ENCODE results near the gene TEX54. TPM values are rescaled to one million over a fixed set of nuclear protein-coding genes. Genes with fewer than 3 reads are reported as not detected.

Gene TEX54
- total and polyA plus RNA-seq, 2 of the 13 experiments (the other 11 are each of a cell fraction or from before 2014, with no cell fraction given), result not detected

DNA sequence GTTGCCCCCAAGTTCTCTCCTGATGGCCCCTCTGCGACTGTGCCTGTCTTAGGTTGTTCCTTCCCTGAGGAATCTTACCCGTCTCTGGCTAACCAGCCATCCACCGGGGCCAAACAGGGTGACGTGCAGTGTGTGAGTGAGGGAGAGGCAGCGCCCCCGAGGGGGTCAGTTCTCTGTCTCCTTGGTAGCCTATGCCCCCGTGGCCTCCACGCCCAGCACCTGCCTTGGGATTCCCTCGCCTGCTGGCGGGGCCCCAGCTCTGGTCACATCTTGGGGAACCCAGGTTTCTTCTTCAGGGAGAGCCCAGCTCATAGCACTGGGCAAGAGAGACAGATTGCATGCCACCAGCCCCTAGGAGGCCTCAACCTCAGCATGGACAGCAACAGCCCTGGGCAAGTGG is 33.2 kb downstream of the TEX54 start:
- H4K20me1 ChIP-seq (ENCODE audit: insufficient read depth, low read length), result no peaks in the 10 kb centered on the region; the same call in 1 of the 2 replicates
- no peak overlapping the region for H2AFZ ChIP-seq (ENCODE audit: low read length)
- peaks cover 14% of the 10 kb centered on the region for H3K79me2 ChIP-seq (ENCODE audit: insufficient read depth, low read length)
- in situ Hi-C loops (cut with HindIII; ENCODE audit: extremely low pct_ligation_motif_present, low pct_unique_long_range_greater_than_20kb), result no loop called here
- peaks cover 36 to 72% of the 10 kb centered on the region in 2 experiments for H3K36me3 ChIP-seq (replicated peaks in 1 of 2; ENCODE audit: control insufficient read depth in 1 of 2, insufficient read depth in 2 of 2, low read length in 2 of 2)
- no peak overlapping the region for H3K4me2 ChIP-seq (ENCODE audit: low read depth, low read length)
- no peaks in the 10 kb centered on the region for H3K27me3 ChIP-seq (ENCODE audit: control insufficient read depth in 1 of 2, insufficient read depth in 2 of 2, low read length in 2 of 2)
- no peaks in the 10 kb centered on the region for H3K9me3 ChIP-seq (ENCODE audit: low read length)
- H3K4me3 ChIP-seq (replicated peaks in 1 of 3; ENCODE audit: insufficient read depth in 1 of 3, low read depth in 2 of 3, low read length in 3 of 3), result no peak overlapping the region
- intact Hi-C loops (cut with micrococcal nuclease; ENCODE audit: unreplicated experiment), result no loop called here
- 97% methylated on average over 9 of the region's 10 CpGs for WGBS (ENCODE audit: low lambda C conversion rate)
- FAIRE-seq (no peak), DNase-seq (ENCODE audit: low spot score) (no peak), ATAC-seq (no peak; the same call in 2 of the 3 replicates)
- ChIA-PET CTCF (ENCODE audit: low intra/inter-chr PET ratio, low total read pairs) (no interaction called here), POLR2A (interaction anchor here (1.3 kb wide), 1 partner anchor 10 kb away, joined by 3 read pairs; no protein-coding TSS in a partner anchor)
- no TSS peak for BruUV-seq (replicated peaks)
- TF ChIP-seq CC2D1A (CRISPR knock-in tag; IDR thresholded peaks at IDR 0.05) (no peak), RFXANK (CRISPR knock-in tag; IDR thresholded peaks at IDR 0.05) (no peak), MZF1 (CRISPR knock-in tag; IDR thresholded peaks at IDR 0.05; ENCODE audit: borderline replicate concordance) (no peak)
- H3K27ac ChIP-seq (ENCODE audit: extremely low read length, insufficient read depth, low read length), result no peak overlapping the region
- no peak overlapping the region for H3K9ac ChIP-seq (ENCODE audit: insufficient read depth, low read depth, low read length)
- H3K4me1 ChIP-seq (ENCODE audit: insufficient read depth, low read length), result peaks cover 11% of the 10 kb centered on the region

DNA sequence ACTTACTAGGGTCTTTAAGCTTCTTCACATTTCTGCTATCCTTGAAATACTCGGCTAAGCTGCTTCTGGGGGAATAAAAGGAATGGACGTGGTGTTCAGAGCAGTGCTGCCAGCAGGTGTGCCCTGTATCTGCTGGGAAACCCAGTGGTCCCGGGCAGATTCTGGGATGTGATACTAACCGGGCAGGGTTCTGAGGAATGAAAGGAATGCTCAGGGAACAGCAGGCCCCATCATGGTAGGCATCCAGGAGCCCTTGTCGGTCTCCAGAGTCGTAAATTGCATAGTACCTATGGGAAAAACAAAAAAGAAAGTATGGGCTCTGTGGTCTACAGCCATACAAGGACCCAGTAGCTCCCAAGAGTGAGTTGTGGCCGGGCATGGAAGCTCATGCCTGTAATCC is 36.4 kb downstream of the TEX54 start:
- H3K4me3 ChIP-seq (replicated peaks in 1 of 3; ENCODE audit: insufficient read depth in 1 of 3, low read depth in 2 of 3, low read length in 3 of 3), result no peak overlapping the region
- no TSS peak for BruUV-seq (replicated peaks)
- no peak overlapping the region for H3K27ac ChIP-seq (ENCODE audit: extremely low read length, insufficient read depth, low read length)
- intact Hi-C loops (cut with micrococcal nuclease; ENCODE audit: unreplicated experiment), result no loop called here
- H3K9ac ChIP-seq (ENCODE audit: insufficient read depth, low read depth, low read length), result no peak overlapping the region
- no peaks in the 10 kb centered on the region for H3K9me3 ChIP-seq (ENCODE audit: low read length)
- no peak overlapping the region for H3K4me2 ChIP-seq (ENCODE audit: low read depth, low read length)
- in situ Hi-C loops (cut with HindIII; ENCODE audit: extremely low pct_ligation_motif_present, low pct_unique_long_range_greater_than_20kb), result no loop called here
- FAIRE-seq (no peak), ATAC-seq (no peak), DNase-seq (ENCODE audit: low spot score) (no peak)
- no peak overlapping the region for H2AFZ ChIP-seq (ENCODE audit: low read length)
- peaks cover 10% of the 10 kb centered on the region for H3K79me2 ChIP-seq (ENCODE audit: insufficient read depth, low read length)
- H3K36me3 ChIP-seq (replicated peaks in 1 of 2; ENCODE audit: control insufficient read depth in 1 of 2, insufficient read depth in 2 of 2, low read length in 2 of 2), result peaks cover 42 to 72% of the 10 kb centered on the region in 2 experiments
- H3K27me3 ChIP-seq (ENCODE audit: control insufficient read depth in 1 of 2, insufficient read depth in 2 of 2, low read length in 2 of 2), result no peaks in the 10 kb centered on the region
- CTCF ChIA-PET (ENCODE audit: low intra/inter-chr PET ratio, low total read pairs), result no interaction called here
- POLR2A ChIA-PET, result interaction anchor here (1.3 to 2.2 kb wide), 2 partner anchors 9 to 24 kb away, joined by 4 to 12 read pairs; partner anchors contain the start of gene NXF1
- H3K4me1 ChIP-seq (ENCODE audit: insufficient read depth, low read length), result peaks cover 11% of the 10 kb centered on the region
- H4K20me1 ChIP-seq (ENCODE audit: insufficient read depth, low read length), result no peaks in the 10 kb centered on the region
- WGBS (ENCODE audit: low lambda C conversion rate), result 97% methylated on average over 7 of the region's 7 CpGs
- TF ChIP-seq, protein P1, sequence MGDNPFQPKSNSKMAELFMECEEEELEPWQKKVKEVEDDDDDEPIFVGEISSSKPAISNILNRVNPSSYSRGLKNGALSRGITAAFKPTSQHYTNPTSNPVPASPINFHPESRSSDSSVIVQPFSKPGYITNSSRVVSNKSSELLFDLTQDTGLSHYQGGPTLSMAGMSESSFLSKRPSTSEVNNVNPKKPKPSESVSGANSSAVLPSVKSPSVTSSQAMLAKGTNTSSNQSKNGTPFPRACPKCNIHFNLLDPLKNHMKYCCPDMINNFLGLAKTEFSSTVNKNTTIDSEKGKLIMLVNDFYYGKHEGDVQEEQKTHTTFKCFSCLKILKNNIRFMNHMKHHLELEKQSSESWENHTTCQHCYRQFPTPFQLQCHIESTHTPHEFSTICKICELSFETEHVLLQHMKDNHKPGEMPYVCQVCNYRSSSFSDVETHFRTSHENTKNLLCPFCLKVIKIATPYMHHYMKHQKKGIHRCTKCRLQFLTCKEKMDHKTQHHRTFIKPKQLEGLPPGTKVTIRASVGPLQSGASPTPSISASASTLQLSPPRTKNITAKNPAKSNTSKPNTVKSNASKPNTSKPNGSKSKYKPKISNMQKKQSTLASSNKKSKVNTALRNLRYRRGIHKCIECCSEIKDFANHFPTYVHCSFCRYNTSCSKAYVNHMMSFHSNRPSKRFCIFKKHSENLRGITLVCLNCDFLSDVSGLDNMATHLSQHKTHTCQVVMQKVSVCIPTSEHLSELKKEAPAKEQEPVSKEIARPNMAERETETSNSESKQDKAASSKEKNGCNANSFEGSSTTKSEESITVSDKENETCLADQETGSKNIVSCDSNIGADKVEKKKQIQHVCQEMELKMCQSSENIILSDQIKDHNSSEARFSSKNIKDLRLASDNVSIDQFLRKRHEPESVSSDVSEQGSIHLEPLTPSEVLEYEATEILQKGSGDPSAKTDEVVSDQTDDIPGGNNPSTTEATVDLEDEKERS (CRISPR knock-in tag; IDR thresholded peaks at IDR 0.05), result no peak
- TF ChIP-seq ZNF720 (CRISPR knock-in tag; IDR thresholded peaks at IDR 0.05) (no peak), FOSL2 (CRISPR knock-in tag; IDR thresholded peaks at IDR 0.05) (no peak), ZNF558 (CRISPR knock-in tag; IDR thresholded peaks at IDR 0.05; ENCODE audit: borderline replicate concordance) (no peak), GATA4 (IDR thresholded peaks at IDR 0.05; ENCODE audit: borderline replicate concordance, low read depth) (no peak), CREB1 (IDR thresholded peaks at IDR 0.05) (no peak), CREB1 (CRISPR knock-in tag; IDR thresholded peaks at IDR 0.05) (no peak), CENPX (CRISPR knock-in tag; IDR thresholded peaks at IDR 0.05) (no peak), CENPT (CRISPR knock-in tag; IDR thresholded peaks at IDR 0.05; ENCODE audit: low read depth) (no peak), ZFP41 (CRISPR knock-in tag; IDR thresholded peaks at IDR 0.05; ENCODE audit: borderline replicate concordance) (no peak), ZFP36L2 (CRISPR knock-in tag; IDR thresholded peaks at IDR 0.05) (no peak)
- TF ChIP-seq, protein P2, sequence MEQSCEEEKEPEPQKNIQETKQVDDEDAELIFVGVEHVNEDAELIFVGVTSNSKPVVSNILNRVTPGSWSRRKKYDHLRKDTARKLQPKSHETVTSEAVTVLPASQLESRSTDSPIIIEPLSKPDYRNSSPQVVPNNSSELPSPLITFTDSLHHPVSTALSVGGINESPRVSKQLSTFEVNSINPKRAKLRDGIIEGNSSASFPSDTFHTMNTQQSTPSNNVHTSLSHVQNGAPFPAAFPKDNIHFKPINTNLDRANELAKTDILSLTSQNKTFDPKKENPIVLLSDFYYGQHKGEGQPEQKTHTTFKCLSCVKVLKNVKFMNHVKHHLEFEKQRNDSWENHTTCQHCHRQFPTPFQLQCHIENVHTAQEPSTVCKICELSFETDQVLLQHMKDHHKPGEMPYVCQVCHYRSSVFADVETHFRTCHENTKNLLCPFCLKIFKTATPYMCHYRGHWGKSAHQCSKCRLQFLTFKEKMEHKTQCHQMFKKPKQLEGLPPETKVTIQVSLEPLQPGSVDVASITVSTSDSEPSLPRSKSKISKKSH (CRISPR knock-in tag; IDR thresholded peaks at IDR 0.05; ENCODE audit: borderline replicate concordance), result no peak
